ENCODE measurements around the gene ALDH3A1. TPM values are rescaled to one million over a fixed set of nuclear protein-coding genes. Genes with fewer than 3 reads are reported as not detected.

ALDH3A1 gene
- total and polyA plus RNA-seq, 10 of the 15 experiments (the other 5 are each of a cell fraction or from before 2014, with no cell fraction given), result 0.20 TPM; not detected in 9

- intact Hi-C loops (cut with micrococcal nuclease; ENCODE audit: unreplicated experiment) (no loop called here), in situ Hi-C loops (cut with MboI) (no loop called here)
- ATAC-seq (no peak), DNase-seq (ENCODE audit: low read depth, low spot score) (no peak), FAIRE-seq (no peak)
- Histone ChIP-seq H4K20me1 (ENCODE audit: control insufficient read depth, insufficient read depth) (no peaks in the 10 kb centered on the region), H3K36me3 (ENCODE audit: control insufficient read depth in 2 of 2, insufficient read depth in 2 of 2, low read length in 1 of 2) (no peaks in the 10 kb centered on the region), H3K4me2 (ENCODE audit: control insufficient read depth, insufficient read depth) (no peak overlapping the region), H3K79me2 (ENCODE audit: control insufficient read depth, insufficient read depth, low read length) (no peaks in the 10 kb centered on the region), H3K4me3 (no peak overlapping the region), H3K9me3 (replicated peaks; ENCODE audit: control insufficient read depth, insufficient read depth, low read length) (no peaks in the 10 kb centered on the region), H2AFZ (ENCODE audit: control insufficient read depth, low read depth, low read length) (no peak overlapping the region), H3K27ac (ENCODE audit: control insufficient read depth, insufficient read depth) (no peak overlapping the region), H3K27me3 (replicated peaks in 1 of 2; ENCODE audit: control insufficient read depth in 2 of 2, insufficient read depth in 2 of 2, low read length in 1 of 2) (no peaks in the 10 kb centered on the region), H3K4me1 (ENCODE audit: control insufficient read depth, insufficient read depth, low read length) (peaks cover 14% of the 10 kb centered on the region), H3K9ac (ENCODE audit: control insufficient read depth, insufficient read depth, low read length) (no peak overlapping the region)
- CTCF ChIA-PET, result no interaction called here
- POLR2A ChIA-PET, result no interaction called here
- BruUV-seq (replicated peaks), result no TSS peak
- SMC1A ChIA-PET (ENCODE audit: uncharacterized antibody, unreplicated experiment), result no interaction called here
- RAD21 ChIA-PET (ENCODE audit: unreplicated experiment), result no interaction called here
- WGBS (ENCODE audit: insufficient coverage, insufficient replicate concordance, low lambda C conversion rate, missing lambda C conversion rate), result 57% methylated on average over 13 of the region's 13 CpGs
- TF ChIP-seq POLR2AphosphoS5 (IDR thresholded peaks at IDR 0.05; ENCODE audit: low read length) (no peak), CHD4 (IDR thresholded peaks at IDR 0.05) (no peak), PBX3 (IDR thresholded peaks at IDR 0.05; ENCODE audit: insufficient replicate concordance, low read depth, low read length) (no peak), MTA2 (IDR thresholded peaks at IDR 0.05; ENCODE audit: low read depth) (no peak), SREBF2 (IDR thresholded peaks at IDR 0.05; ENCODE audit: low read length) (no peak), REST (IDR thresholded peaks at IDR 0.05; ENCODE audit: low read depth, low read length) (no peak), ZNF217 (IDR thresholded peaks at IDR 0.05) (no peak), PKNOX1 (IDR thresholded peaks at IDR 0.05) (no peak), NFIC (IDR thresholded peaks at IDR 0.05; ENCODE audit: low read depth, low read length) (no peak), PAX5 (IDR thresholded peaks at IDR 0.05; ENCODE audit: borderline replicate concordance, low read depth, low read length) (no peak), ZBTB33 (IDR thresholded peaks at IDR 0.05) (no peak), RAD21 (IDR thresholded peaks at IDR 0.05; ENCODE audit: insufficient read depth, low read depth, low read length) (no peak), MTA3 (IDR thresholded peaks at IDR 0.05; ENCODE audit: borderline replicate concordance, low read length) (no peak)
Measured at GRCh38 chr17:19747159-19747719, 859 bp downstream of the ALDH3A1 start.

Data from GM12878 (cell line).